GM08714 (cell line): ENCODE measurements around the gene OAS3.
"Not testable (repeated sequence)": the region's sequence is repeated elsewhere in the genome, so short reads cannot be mapped to it uniquely, and the experiment has no call there.

ENCODE experiments used
- H3K4me3 ChIP-seq: fragments of 200-500 bp; sonication (Bioruptor generic); 2 replicates; pipeline ENCODE4 v1.5.1; 2014; ENCODE audit warnings: mild to moderate bottlenecking, low read length, inconsistent platforms
- ZNF274 ChIP-seq: IDR thresholded peaks from 2 replicates; pipeline ENCODE4 v1.6.1; 2012; ENCODE audit warnings: mild to moderate bottlenecking, low read depth, low read length

The OAS3 gene

GRCh38 chr12:112909693-112910092, 28.6 kb upstream of the OAS3 start:
- no peak for TF ChIP-seq ZNF274
- peak overlapping the region; percentile 14; the same call in 1 of the 2 replicates for H3K4me3 ChIP-seq

- TF ChIP-seq ZNF274: no peak
- no peak overlapping the region for H3K4me3 ChIP-seq
Measured at GRCh38 chr12:112913038-112913688, 25.1 kb upstream of the OAS3 start.

GRCh38 chr12:112913888-112914287, 24.4 kb upstream of the OAS3 start:
- H3K4me3 ChIP-seq: not testable (repeated sequence)

- no peak overlapping the region for H3K4me3 ChIP-seq
- no peak for TF ChIP-seq ZNF274
Measured at GRCh38 chr12:112916270-112916669, 22.0 kb upstream of the OAS3 start.

GRCh38 chr12:112919121-112919520, 19.2 kb upstream of the OAS3 start:
- no peak for TF ChIP-seq ZNF274
- H3K4me3 ChIP-seq: no peak overlapping the region

- TF ChIP-seq ZNF274: no peak
- no peak overlapping the region; the same call in 1 of the 2 replicates for H3K4me3 ChIP-seq
Measured at GRCh38 chr12:112924986-112925385, 13.3 kb upstream of the OAS3 start.

- not testable (repeated sequence) for H3K4me3 ChIP-seq
Measured at GRCh38 chr12:112926416-112927033, 11.7 kb upstream of the OAS3 start.

GRCh38 chr12:112927475-112927874, 10.8 kb upstream of the OAS3 start:
- no peak for TF ChIP-seq ZNF274
- no peak overlapping the region for H3K4me3 ChIP-seq

- no peak for TF ChIP-seq ZNF274
Measured at GRCh38 chr12:112927925-112928324, 10.3 kb upstream of the OAS3 start.

GRCh38 chr12:112928978-112929377, 9.3 kb upstream of the OAS3 start:
- no peak for TF ChIP-seq ZNF274
- no peak overlapping the region for H3K4me3 ChIP-seq

More at GRCh38 chr12:112927925-112928324, 10.3 kb upstream of the OAS3 start:
- H3K4me3 ChIP-seq: no peak overlapping the region

GRCh38 chr12:112929715-112930114, 8.6 kb upstream of the OAS3 start:
- H3K4me3 ChIP-seq: no peak overlapping the region
- no peak for TF ChIP-seq ZNF274

- no peak overlapping the region for H3K4me3 ChIP-seq
- no peak for TF ChIP-seq ZNF274
Measured at GRCh38 chr12:112930350-112930749, 7.9 kb upstream of the OAS3 start.

- no peak for TF ChIP-seq ZNF274
- H3K4me3 ChIP-seq: no peak overlapping the region
Measured at GRCh38 chr12:112932485-112933128, 5.7 kb upstream of the OAS3 start.

GRCh38 chr12:112933129-112933505, 5.2 kb upstream of the OAS3 start:
- no peak overlapping the region for H3K4me3 ChIP-seq
- no peak for TF ChIP-seq ZNF274

- TF ChIP-seq ZNF274: no peak
- H3K4me3 ChIP-seq: no peak overlapping the region
Measured at GRCh38 chr12:112936264-112936663, 2.0 kb upstream of the OAS3 start.
